T-helper 2 cell treated with Interferon-gamma antibody and Interleukin-4, amounts not matched to agents 5 μg/mL and 100 μg/mL, for 36 hours (primary cell): Measurements from ENCODE around the gene TENM4.
"Not testable (repeated sequence)": the region's sequence is repeated elsewhere in the genome, so short reads cannot be mapped to it uniquely, and the experiment has no call there.

Source experiments
- DNase-seq: peaks from one replicate; pipeline ENCODE4 v3.0.0; 2021; ENCODE audit warnings: low spot score
- H3K27ac Mint-ChIP-seq: one replicate; pipeline ENCODE4 v1.8.0; 2021; ENCODE audit warnings: mild to moderate bottlenecking, mixed read lengths
- H3K27me3 Mint-ChIP-seq: one replicate; pipeline ENCODE4 v1.8.0; 2021; ENCODE audit warnings: low read depth, mixed read lengths
- H3K36me3 Mint-ChIP-seq: one replicate; pipeline ENCODE4 v1.8.0; 2021; ENCODE audit warnings: low read depth, mixed read lengths
- H3K4me1 Mint-ChIP-seq: one replicate; pipeline ENCODE4 v1.8.0; 2021; ENCODE audit warnings: low read depth, mixed read lengths
- H3K4me3 Mint-ChIP-seq: one replicate; pipeline ENCODE4 v1.8.0; 2022; ENCODE audit warnings: mild to moderate bottlenecking, moderate library complexity, mixed read lengths
- H3K9me3 Mint-ChIP-seq: one replicate; pipeline ENCODE4 v1.8.0; 2021; ENCODE audit warnings: mixed read lengths

Gene TENM4

DNA sequence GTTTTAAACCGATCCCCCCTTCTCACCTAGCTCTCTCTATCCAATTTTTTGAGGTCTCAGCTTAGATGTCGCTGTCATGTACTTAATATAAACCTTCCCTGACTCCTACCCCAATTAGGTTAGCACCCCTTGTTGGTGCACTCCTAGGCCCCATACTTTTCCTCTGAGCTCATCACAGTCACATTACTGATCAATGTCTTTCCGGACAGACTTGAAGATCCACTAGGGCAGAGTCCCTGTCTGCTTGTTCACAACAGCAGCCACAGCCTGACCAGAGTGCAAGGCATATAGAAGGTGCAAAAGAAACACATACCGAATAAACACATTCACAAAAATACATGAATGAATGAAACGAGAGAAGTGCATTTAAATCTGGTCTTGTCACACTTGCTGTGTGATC, 605.2 kb downstream of the TENM4 start:
- no peaks in the 10 kb centered on the region for H3K9me3 Mint-ChIP-seq
- peaks cover 5% of the 10 kb centered on the region for H3K27me3 Mint-ChIP-seq
- no peaks in the 10 kb centered on the region for H3K4me1 Mint-ChIP-seq
- no peak for DNase-seq
- H3K36me3 Mint-ChIP-seq, result no peaks in the 10 kb centered on the region
- no peak overlapping the region for H3K4me3 Mint-ChIP-seq
- no peak overlapping the region for H3K27ac Mint-ChIP-seq

DNA sequence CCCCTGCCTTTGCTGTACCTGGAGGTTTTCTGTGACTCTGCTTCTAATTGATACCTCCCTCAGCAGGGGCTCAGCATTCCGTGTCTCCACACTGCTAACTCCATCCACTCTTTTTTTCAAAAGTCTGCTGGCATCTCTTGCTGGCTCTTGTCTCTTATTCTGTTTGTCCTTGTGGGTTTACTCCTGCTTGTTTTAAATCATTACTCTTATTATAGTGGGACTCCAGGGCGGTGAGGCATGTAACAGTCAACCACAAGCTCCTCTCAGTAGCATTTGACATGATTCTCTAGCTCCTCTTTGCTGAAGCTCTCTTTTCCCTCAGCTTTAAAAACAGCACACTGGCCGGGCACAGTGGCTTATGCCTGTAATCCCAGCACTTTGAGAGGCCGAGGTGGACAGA, 605.9 kb downstream of the TENM4 start:
- Mint-ChIP-seq H3K4me3 (no peak overlapping the region), H3K27me3 (peaks cover 5% of the 10 kb centered on the region), H3K36me3 (no peaks in the 10 kb centered on the region), H3K27ac (no peak overlapping the region), H3K4me1 (no peaks in the 10 kb centered on the region), H3K9me3 (no peaks in the 10 kb centered on the region)
- no peak for DNase-seq

DNA sequence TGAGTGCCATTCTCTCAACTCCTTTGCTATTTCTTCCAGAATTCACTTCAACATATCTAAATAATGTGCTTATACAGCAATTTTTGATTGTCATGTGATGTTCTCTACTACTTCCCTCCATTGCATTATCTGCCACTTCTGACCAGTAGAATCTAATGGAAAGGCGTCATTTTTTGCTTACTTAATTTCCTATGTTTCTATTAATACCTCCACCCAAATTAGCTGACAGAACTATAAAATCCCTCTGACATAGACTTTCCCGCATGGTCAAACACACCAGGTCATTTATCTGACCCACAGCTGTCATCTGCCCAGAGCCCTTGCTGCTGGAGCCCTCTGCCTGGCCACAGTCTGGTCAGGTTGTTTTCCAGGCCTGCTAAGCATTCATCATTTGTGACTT, 607.6 kb downstream of the TENM4 start:
- H3K4me3 Mint-ChIP-seq, result no peak overlapping the region
- H3K4me1 Mint-ChIP-seq, result no peaks in the 10 kb centered on the region
- no peaks in the 10 kb centered on the region for H3K36me3 Mint-ChIP-seq
- no peak for DNase-seq
- H3K27me3 Mint-ChIP-seq, result peaks cover 3% of the 10 kb centered on the region
- H3K27ac Mint-ChIP-seq, result no peak overlapping the region
- no peaks in the 10 kb centered on the region for H3K9me3 Mint-ChIP-seq

DNA sequence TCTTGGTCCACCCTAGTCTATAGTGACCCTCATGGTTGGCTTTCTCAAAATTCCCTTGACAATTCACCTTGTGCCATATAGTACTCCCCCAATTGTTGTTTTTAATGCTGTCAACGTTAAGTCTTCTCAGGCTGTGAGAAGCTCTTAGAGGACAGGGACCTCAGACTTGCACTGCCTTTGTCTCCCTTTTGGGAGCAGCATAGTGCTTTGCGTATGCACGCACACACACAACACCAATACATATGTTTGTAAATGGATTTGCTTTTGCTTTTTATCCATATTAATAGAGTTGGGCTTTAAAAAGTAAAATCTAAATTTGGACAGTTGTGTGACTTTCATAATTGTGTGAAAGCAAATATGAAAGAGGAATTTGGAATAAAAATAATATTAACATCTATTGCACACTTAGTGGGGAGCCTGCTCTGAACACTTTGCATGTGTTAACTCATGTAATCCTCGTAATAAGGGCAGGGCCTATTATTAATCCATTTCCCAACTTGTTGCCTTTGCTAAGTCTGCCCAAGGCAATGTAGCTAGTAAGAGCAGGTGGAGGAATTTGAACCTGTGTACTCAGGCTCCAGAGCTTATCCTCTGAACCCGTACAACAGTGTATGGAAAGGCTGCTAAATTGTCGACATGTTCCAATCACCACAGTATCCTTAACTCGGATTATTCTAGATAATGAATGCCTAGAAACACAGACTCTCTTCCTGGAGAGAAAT, 608.4 kb downstream of the TENM4 start:
- Mint-ChIP-seq H3K4me3 (no peak overlapping the region), H3K9me3 (no peaks in the 10 kb centered on the region), H3K27me3 (peaks cover 2% of the 10 kb centered on the region), H3K4me1 (no peaks in the 10 kb centered on the region), H3K27ac (no peak overlapping the region), H3K36me3 (no peaks in the 10 kb centered on the region)
- no peak for DNase-seq

DNA sequence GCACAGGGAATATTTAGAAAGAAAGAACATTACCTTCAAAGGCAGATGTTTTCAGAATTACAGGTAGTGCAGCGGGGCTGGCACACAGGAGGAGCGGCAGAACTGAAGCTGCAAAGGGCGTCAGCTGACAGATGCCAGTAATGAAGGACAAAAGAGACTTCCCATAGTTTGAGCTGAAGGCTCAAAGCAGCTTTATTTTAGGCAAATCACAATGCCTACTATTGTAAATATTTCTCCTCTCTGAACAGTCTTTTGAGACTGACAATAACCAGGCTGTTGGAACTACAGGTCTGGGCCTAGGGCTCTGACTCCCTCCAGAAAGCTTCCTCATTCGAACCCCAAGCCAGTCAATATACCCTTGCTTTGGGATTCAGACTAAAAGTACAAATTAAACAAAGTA, 609.3 kb downstream of the TENM4 start:
- Mint-ChIP-seq H3K4me1 (no peaks in the 10 kb centered on the region), H3K36me3 (no peaks in the 10 kb centered on the region), H3K4me3 (no peak overlapping the region), H3K27ac (no peak overlapping the region), H3K9me3 (no peaks in the 10 kb centered on the region), H3K27me3 (peaks cover 2% of the 10 kb centered on the region)
- no peak for DNase-seq

DNA sequence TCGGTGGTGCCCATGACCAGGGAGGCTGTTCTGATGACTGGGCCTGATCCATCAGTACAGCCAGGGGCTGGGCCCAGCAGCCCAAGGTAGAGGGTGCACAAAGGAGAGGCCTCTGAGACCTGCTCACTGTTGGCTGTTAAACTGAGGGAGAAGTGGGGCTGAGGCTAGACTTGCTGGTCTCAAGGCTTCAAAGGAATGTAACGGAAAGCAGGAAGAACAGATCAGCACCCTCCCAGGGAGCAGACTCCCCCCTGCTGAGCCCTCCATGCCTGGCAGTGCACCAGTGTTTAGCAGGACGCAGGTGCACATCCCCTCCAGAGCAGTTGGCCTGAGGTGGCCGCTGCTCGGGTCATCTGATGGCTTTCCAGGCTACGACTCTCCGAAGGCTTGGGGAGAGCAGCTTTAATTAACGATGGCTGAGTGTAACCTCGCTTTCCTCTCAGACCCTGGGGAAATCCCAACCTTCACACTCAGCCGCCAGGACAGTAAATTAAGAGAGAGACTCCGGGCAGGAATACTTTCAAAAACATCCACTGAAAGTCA, 610.5 kb downstream of the TENM4 start:
- Mint-ChIP-seq H3K9me3 (no peaks in the 10 kb centered on the region), H3K27me3 (peaks cover 2% of the 10 kb centered on the region), H3K4me3 (no peak overlapping the region), H3K27ac (no peak overlapping the region), H3K4me1 (no peaks in the 10 kb centered on the region), H3K36me3 (no peaks in the 10 kb centered on the region)
- DNase-seq, result no peak

DNA sequence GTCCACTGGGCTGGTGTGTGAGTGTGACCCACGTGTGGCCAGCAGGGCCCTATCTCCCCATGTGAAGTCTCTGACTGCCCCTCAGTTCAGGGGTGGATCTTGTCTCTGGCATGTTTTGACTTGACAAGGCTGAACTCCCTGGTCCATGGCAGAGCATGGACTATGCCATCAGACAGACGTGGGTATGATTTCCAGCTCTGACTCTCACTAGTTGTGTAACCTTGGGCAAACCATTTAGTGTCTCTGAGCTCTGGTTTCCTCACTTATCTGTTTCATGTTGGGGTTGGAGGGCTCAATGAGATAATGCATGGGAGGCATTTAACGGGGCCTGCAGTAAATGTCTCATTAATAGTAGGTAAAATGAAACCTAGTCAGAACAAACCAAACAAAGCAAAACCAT, 611.7 kb downstream of the TENM4 start:
- no peak overlapping the region for H3K27ac Mint-ChIP-seq
- H3K4me1 Mint-ChIP-seq, result no peaks in the 10 kb centered on the region
- H3K36me3 Mint-ChIP-seq, result no peaks in the 10 kb centered on the region

DNA sequence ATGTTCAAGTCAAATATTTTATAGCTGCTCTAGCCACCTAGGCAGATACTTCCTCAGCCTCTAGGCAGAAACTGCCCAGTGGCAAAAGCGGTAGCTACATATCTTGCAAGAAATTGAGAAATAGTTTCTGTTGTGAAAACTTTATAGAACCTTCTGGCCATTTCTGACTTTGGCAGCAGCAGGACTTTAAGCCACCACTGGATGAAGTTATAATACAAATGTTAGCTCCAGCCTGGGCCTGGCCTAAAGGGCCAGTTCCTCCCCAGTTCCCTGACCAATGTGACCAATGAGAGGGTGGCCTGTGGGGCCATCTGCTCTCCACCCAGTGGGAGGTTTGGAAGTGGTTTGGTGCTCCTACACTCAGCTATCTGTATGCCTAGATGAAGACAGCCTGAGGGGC, 612.2 kb downstream of the TENM4 start:
- no peak for DNase-seq
- Mint-ChIP-seq H3K9me3 (no peaks in the 10 kb centered on the region), H3K27me3 (no peaks in the 10 kb centered on the region), H3K27ac (no peak overlapping the region), H3K4me3 (no peak overlapping the region), H3K36me3 (no peaks in the 10 kb centered on the region), H3K4me1 (no peaks in the 10 kb centered on the region)

More for the DNA sequence above, 611.7 kb downstream of the TENM4 start:
- Mint-ChIP-seq H3K27me3 (peaks cover 2% of the 10 kb centered on the region), H3K4me3 (no peak overlapping the region), H3K9me3 (no peaks in the 10 kb centered on the region)
- no peak for DNase-seq

DNA sequence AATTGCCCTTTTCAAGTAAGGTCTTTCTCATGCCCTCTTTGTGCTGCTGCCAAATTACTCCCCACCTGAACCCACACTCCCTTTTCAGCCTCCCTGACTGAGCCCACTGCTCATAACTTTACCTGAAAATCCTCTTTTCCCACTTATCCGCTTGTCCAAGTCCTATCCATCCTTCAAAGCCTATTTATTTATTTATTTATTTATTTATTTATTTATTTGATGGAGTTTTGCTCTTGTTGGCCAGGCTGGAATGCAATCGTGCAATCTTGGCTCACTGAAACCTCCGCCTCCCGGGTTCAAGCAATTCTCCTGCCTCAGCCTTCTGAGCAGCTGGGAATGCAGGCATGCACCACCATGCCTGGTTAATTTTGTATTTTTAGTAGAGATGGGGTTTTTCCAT, 613.5 kb downstream of the TENM4 start:
- H3K9me3 Mint-ChIP-seq, H3K27me3 Mint-ChIP-seq, H3K4me3 Mint-ChIP-seq, H3K27ac Mint-ChIP-seq, H3K36me3 Mint-ChIP-seq, DNase-seq, H3K4me1 Mint-ChIP-seq: not testable (repeated sequence)

DNA sequence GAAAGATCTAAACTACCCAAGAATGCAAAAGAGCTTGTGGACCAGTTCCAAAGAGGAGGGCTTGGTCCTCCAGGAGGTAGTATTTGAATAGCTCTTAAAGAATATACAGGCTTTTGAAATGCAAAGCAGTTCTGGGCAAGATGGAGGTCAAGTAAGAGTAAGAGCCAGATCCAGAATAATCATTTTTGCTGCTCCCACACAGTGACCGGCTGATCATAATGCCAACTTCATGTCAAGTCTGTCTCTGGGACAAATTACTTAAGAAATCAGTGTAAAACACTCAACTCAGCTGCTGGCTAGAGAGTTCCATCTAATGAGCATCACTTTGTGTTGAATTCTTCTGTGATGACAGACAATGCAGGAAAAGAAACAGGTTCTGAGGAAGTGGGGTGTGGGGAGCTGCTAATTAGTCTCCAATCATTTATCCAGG, 615.2 kb downstream of the TENM4 start:
- DNase-seq, result no peak
- Mint-ChIP-seq H3K4me3 (no peak overlapping the region), H3K27me3 (no peaks in the 10 kb centered on the region), H3K4me1 (no peaks in the 10 kb centered on the region), H3K9me3 (no peaks in the 10 kb centered on the region), H3K36me3 (no peaks in the 10 kb centered on the region), H3K27ac (no peak overlapping the region)

DNA sequence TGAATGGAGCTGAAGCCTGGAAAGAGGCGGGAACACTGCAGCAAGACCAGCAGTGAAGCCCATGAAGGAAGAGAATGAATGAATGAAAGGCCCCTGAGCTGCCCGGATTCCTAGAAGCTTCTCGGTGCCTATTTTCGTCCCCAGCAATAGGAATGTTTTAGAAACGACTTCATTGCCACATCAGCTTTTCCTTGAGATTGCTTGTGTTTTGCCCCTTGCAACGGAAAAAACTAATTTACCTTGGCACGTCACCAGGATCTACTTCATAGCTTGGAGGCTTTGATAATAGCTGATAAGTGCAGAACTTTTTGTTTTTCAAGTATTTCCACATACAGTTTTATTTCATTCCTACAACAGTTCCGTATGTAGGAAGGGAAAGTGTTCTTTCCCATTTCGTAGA, 617.2 kb downstream of the TENM4 start:
- Mint-ChIP-seq H3K27me3 (no peaks in the 10 kb centered on the region), H3K9me3 (no peaks in the 10 kb centered on the region), H3K4me1 (no peaks in the 10 kb centered on the region), H3K27ac (no peak overlapping the region), H3K36me3 (no peaks in the 10 kb centered on the region), H3K4me3 (no peak overlapping the region)
- no peak for DNase-seq

DNA sequence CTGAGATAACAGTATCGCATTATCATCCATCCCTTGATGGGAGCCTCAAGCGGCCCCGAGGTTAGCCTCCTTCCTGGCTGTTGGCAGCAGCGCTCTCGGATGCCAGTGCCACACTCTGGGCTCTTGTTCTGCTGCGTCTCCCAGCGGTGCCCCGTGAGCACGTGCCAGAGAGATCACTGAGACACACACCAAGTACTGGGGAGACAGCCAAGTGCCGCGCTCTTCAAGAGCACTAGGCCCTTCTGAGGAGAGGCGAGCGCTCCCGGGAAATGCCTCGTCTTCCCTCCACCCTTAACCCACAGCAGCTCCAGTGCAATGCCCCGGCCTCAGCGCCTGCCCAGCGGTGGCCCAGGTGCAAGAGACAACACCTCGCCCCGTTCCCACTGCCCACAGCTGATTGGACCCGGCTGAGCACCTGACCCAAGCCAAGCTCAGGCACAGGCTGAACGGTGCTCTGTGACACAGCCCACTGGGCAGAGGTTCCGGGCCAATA, 617.9 kb downstream of the TENM4 start:
- H3K4me3 Mint-ChIP-seq, result no peak overlapping the region
- no peaks in the 10 kb centered on the region for H3K9me3 Mint-ChIP-seq
- no peaks in the 10 kb centered on the region for H3K36me3 Mint-ChIP-seq
- no peaks in the 10 kb centered on the region for H3K27me3 Mint-ChIP-seq
- no peak for DNase-seq
- H3K27ac Mint-ChIP-seq, result no peak overlapping the region
- H3K4me1 Mint-ChIP-seq, result no peaks in the 10 kb centered on the region

DNA sequence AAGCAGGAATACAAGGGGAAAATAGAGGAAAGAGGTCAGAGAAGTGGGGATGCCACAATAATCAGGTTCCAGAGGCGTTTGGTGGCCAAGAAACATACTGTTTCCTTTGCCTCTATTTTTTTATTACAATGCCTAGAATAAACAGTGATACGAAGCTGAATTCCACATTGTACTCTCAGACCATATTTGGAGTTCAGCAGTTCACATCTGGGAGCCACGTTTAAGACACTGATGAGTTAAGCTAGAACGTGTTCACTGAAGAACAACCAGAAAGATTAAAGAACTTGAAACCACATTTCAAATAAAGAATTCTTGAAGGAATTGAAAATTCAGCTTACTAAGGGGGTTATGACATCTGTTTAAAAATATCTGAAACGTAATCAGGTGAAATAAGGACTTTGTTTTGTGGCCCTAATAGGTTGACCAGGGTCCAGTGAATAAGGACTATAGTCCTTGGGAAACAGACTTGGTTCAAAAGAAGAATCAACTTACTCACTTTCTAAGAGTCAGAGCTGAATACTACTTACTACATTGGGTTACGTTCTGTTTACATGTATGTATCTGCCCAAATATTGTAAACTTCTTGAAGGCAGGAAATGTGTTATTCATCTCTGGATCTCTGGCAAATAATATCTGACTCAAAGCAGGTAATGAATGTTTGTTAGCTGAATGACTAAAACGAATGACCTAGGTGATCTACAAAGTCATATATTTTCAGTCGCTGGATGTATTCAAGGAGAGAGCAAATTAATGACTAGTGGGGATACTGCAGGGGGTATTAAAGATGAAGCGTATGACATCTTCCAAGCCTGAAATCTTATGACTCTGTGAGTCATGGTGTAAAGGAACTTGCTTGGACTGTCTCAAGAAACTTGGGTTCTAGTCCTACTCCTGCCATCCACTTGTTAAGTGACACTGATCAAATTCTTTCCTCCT, 619.2 kb downstream of the TENM4 start:
- H3K27ac Mint-ChIP-seq, result no peak overlapping the region
- no peak overlapping the region for H3K4me3 Mint-ChIP-seq
- H3K9me3 Mint-ChIP-seq, result no peaks in the 10 kb centered on the region
- H3K4me1 Mint-ChIP-seq, result no peaks in the 10 kb centered on the region
- no peak for DNase-seq
- no peaks in the 10 kb centered on the region for H3K36me3 Mint-ChIP-seq
- H3K27me3 Mint-ChIP-seq, result no peaks in the 10 kb centered on the region

DNA sequence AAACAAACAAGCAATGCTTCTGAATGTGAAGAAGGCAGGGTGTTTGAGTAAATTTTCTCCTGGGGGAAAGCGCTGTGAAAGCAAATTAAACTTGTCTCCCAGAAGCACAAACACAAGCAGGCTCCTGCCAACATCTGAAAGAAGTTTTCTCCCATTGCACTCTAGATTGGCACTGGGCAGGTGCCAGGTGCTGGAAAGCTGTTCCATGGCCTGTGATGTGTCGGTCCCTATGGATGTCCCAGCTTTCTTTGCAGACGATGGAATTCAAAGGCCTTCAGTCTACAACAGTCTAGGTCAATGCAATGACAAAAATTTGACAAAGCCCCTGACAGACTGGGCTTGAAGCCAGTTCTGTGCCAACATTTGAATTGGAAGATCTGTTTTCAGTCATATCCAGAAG, 620.1 kb downstream of the TENM4 start:
- Mint-ChIP-seq H3K4me3 (no peak overlapping the region), H3K36me3 (no peaks in the 10 kb centered on the region), H3K27ac (no peak overlapping the region), H3K27me3 (no peaks in the 10 kb centered on the region), H3K4me1 (no peaks in the 10 kb centered on the region), H3K9me3 (no peaks in the 10 kb centered on the region)
- no peak for DNase-seq
